Fibroblast of mammary gland (primary cell): ENCODE measurements around the gene MB21D2.

ENCODE experiments used
- DNase-seq: peaks from one replicate; pipeline ENCODE4 v3.0.0-alpha.2; 2010; ENCODE audit warnings: low read depth
- H3K4me3 ChIP-seq: 2 replicates; pipeline ENCODE4 v1.5.1; 2011; ENCODE audit warnings: low read depth, mild to moderate bottlenecking, low read length, moderate library complexity; ENCODE audit not compliant: control insufficient read depth
- CTCF ChIP-seq: conservative IDR thresholded peaks from 2 replicates; pipeline ENCODE4 v1.5.1; 2011; ENCODE audit warnings: low read depth, low read length, inconsistent platforms; ENCODE audit not compliant: control insufficient read depth, insufficient read depth

MB21D2 gene

DNA sequence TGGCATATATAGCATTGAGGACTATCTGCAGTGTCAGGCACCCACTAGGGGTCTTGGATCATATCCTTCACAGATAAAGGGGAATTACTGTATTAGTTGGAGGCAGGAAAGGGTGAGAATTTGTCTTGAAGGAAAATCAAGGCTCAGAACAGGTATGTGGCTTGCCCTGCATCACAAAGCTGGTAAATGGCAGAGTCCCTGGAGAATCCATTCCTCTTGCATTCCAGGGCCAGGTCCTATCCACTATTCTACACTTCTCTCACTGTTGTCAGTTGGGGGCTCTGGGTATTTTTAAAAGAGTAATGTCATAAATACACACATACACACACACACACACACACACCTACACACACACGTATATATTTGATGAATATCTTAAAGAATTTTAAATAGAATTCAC is 170.5 kb downstream of the MB21D2 start:
- no peak for TF ChIP-seq CTCF
- no peak overlapping the region for H3K4me3 ChIP-seq

More for the DNA sequence above, 170.5 kb downstream of the MB21D2 start:
- no peak for DNase-seq
